Right lobe of liver (tissue), 6 donors: ENCODE results near the gene NLRP9. TPM values are rescaled to one million over a fixed set of nuclear protein-coding genes. Genes with fewer than 3 reads are reported as not detected.
"Not testable (repeated sequence)": the region's sequence is repeated elsewhere in the genome, so short reads cannot be mapped to it uniquely, and the experiment has no call there.

ENCODE experiments used
- ATAC-seq, 4 donors: fragments of 200-7000 bp; cut with Tn5 transposase; one replicate each; pipeline ENCODE4 v1.9.1; 2020; ENCODE audit warnings: mild to moderate bottlenecking in 4 of 4, moderate library complexity in 4 of 4
- DNase-seq, 3 donors: peaks; one replicate each; pipeline ENCODE4 v3.0.0-alpha.2; 2020
- H3K27ac ChIP-seq, 3 donors: fragments of 200-600 bp; one replicate each; pipeline ENCODE4 v1.8.0; 2022
- H3K27me3 ChIP-seq, 2 donors: fragments of 200-600 bp; one replicate each; pipeline ENCODE4 v1.8.0; 2022
- H3K36me3 ChIP-seq, 4 donors: fragments of 200-600 bp; sonication (generic) in 1 of 4; one replicate each; pipeline versions ENCODE4 v1.5.1 to v1.8.0; 2017 to 2022; ENCODE audit warnings: control low read depth in 1 of 4
- H3K4me1 ChIP-seq, 4 donors: fragments of 200-600 bp; sonication (generic) in 1 of 4; one replicate each; pipeline versions ENCODE4 v1.5.1 to v1.8.0; 2017 to 2022; ENCODE audit warnings: control low read depth in 1 of 4
- H3K4me3 ChIP-seq, 3 donors: fragments of 200-600 bp; one replicate each; pipeline ENCODE4 v1.8.0; 2022
- H3K9me3 ChIP-seq, 4 donors: fragments of 200-600 bp; sonication (generic) in 1 of 4; one replicate each; pipeline versions ENCODE4 v1.5.1 to v1.8.0; 2017 to 2022; ENCODE audit warnings: control low read depth in 1 of 4
- CTCF ChIP-seq, 4 donors: fragments of 200-600 bp in 3 of 4; fragments of 450-650 bp in 1 of 4; IDR thresholded peaks; one replicate each; pipeline versions ENCODE4 v1.5.1 to v1.8.0; 2016 to 2022; ENCODE audit warnings: antibody characterized with exemption in 4 of 4, mild to moderate bottlenecking in 2 of 4
- POLR2A ChIP-seq: fragments of 450-650 bp; IDR thresholded peaks from one replicate; pipeline ENCODE4 v1.6.1; 2017; ENCODE audit warnings: antibody characterized with exemption, mild to moderate bottlenecking
- WGBS: methylation state at CpG from one replicate; pipeline ENCODE4 v1.1.6; 2018; ENCODE audit warnings: low coverage, low lambda C conversion rate; ENCODE audit not compliant: insufficient coverage; ENCODE audit errors: missing lambda C conversion rate; 5-methylcytosine and 5-hydroxymethylcytosine counted together
- intact Hi-C, 2 donors: fragments of 100-400 bp; cut with DNase I; formaldehyde crosslinking; loops; one replicate each; pipeline versions ENCODE4 v1.11.2 to v1.14.1; 2022
- total RNA-seq, 6 experiments: library from RNA; depleted of rRNA in 2 of 6; stranded (reverse); fragments of >200 nt in 2 of 6; fragmentation: NEBNext Ultra II Directional in 3 of 6; extraction: Animal tissue kit (Norgen Biotek cat#: 25700) in 3 of 6; gene quantifications; one replicate each; pipeline versions ENCODE4 v1.1.0 to v1.2.4, GENCODE V29; 2016 to 2023
- donor health status: DM: no; HTN: yes; CAD: no.
- donor health status: DM: no; HTN: no; CAD: no.
- donor health status: DM: no; HTN: no; CAD: no.
- donor health status: DM: no; HTN: yes; CAD: no.
- donor health status: DM: no; HTN: yes; CAD: no.

Gene NLRP9
- total RNA-seq, 6 experiments from 2014 or later: not detected

- H3K27me3 ChIP-seq: no peaks in the 10 kb centered on the region
- DNase-seq (no peak), ATAC-seq (no peak)
- H3K27ac ChIP-seq: no peak overlapping the region
- intact Hi-C loops: no loop called here
- TF ChIP-seq CTCF (IDR thresholded peaks at IDR 0.05): no peak
- no peak for TF ChIP-seq POLR2A
- H3K4me1 ChIP-seq: no peaks in the 10 kb centered on the region
- no peaks in the 10 kb centered on the region for H3K36me3 ChIP-seq
- no peak overlapping the region for H3K4me3 ChIP-seq
- no peaks in the 10 kb centered on the region for H3K9me3 ChIP-seq
- WGBS: 90% methylated on average over 3 of the region's 8 CpGs
Observed at GRCh38 chr19:55723491-55723890, 14.7 kb downstream of the NLRP9 start.

- no peaks in the 10 kb centered on the region for H3K4me1 ChIP-seq
- H3K27me3 ChIP-seq: no peaks in the 10 kb centered on the region
- no peaks in the 10 kb centered on the region for H3K9me3 ChIP-seq
- no peak for TF ChIP-seq CTCF (IDR thresholded peaks at IDR 0.05)
- TF ChIP-seq POLR2A: no peak
- ATAC-seq (no peak), DNase-seq (no peak)
- H3K4me3 ChIP-seq: no peak overlapping the region
- intact Hi-C loops: no loop called here
- H3K27ac ChIP-seq: no peak overlapping the region
- H3K36me3 ChIP-seq: no peaks in the 10 kb centered on the region
- 64% methylated on average over 3 of the region's 3 CpGs for WGBS
Observed at GRCh38 chr19:55720801-55721200, 17.4 kb downstream of the NLRP9 start.

- Histone ChIP-seq H3K36me3 (no peaks in the 10 kb centered on the region), H3K4me3 (no peak overlapping the region), H3K27ac (no peak overlapping the region), H3K27me3 (no peaks in the 10 kb centered on the region), H3K4me1 (no peaks in the 10 kb centered on the region), H3K9me3 (no peaks in the 10 kb centered on the region)
- DNase-seq (no peak), ATAC-seq (no peak)
- intact Hi-C loops: no loop called here
- 43% methylated on average over 5 of the region's 5 CpGs for WGBS
- no peak for TF ChIP-seq POLR2A
- no peak for TF ChIP-seq CTCF (IDR thresholded peaks at IDR 0.05)
Observed at GRCh38 chr19:55720214-55720746, 17.9 kb downstream of the NLRP9 start.

- H3K27ac ChIP-seq, H3K9me3 ChIP-seq, DNase-seq, H3K36me3 ChIP-seq, intact Hi-C loops, ATAC-seq, H3K27me3 ChIP-seq, H3K4me3 ChIP-seq, H3K4me1 ChIP-seq: not testable (repeated sequence)
- WGBS: 29% methylated on average over 13 of the region's 13 CpGs
Observed at GRCh38 chr19:55717879-55718711, 20.1 kb downstream of the NLRP9 start.

- H3K27me3 ChIP-seq: no peaks in the 10 kb centered on the region
- no peak for ATAC-seq
- no peaks in the 10 kb centered on the region for H3K36me3 ChIP-seq
- no peak overlapping the region for H3K4me3 ChIP-seq
- H3K27ac ChIP-seq: no peak overlapping the region
- no peaks in the 10 kb centered on the region for H3K9me3 ChIP-seq
- TF ChIP-seq POLR2A (no peak), CTCF (IDR thresholded peaks at IDR 0.05) (no peak)
- intact Hi-C loops: no loop called here
- 65% methylated on average over 6 of the region's 11 CpGs for WGBS
- no peaks in the 10 kb centered on the region for H3K4me1 ChIP-seq
- no peak for DNase-seq
Observed at GRCh38 chr19:55717251-55717650, 21.0 kb downstream of the NLRP9 start.
